Epithelial cell of esophagus (primary cell): ENCODE data around the gene CD151.
A peak's percentile ranks its signal among the peaks of the same experiment; 100 is the strongest.

Experiments
- DNase-seq: peaks from one replicate; pipeline ENCODE4 v3.0.0; 2010; ENCODE audit warnings: low read depth
- H3K4me3 ChIP-seq: 2 replicates; pipeline ENCODE4 v1.5.1; 2011; ENCODE audit warnings: mild to moderate bottlenecking, low read length, control low read depth
- TF ChIP-seq, protein P1 (sequence below): IDR thresholded peaks from 2 replicates; pipeline ENCODE4 v1.5.1; 2011; ENCODE audit warnings: low read depth, mild to moderate bottlenecking, low read length, control low read depth, inconsistent platforms; ENCODE audit not compliant: insufficient read depth; ENCODE audit errors: missing control alignments

The CD151 gene

GRCh38 chr11:798093-798713, 34.5 kb upstream of the CD151 start, which contains the start of gene SLC25A22:
SLC25A22 (minus strand) TSS chr11:798281; CDS start chr11:795006, 3,275 bp downstream.
- TF ChIP-seq, protein P1, sequence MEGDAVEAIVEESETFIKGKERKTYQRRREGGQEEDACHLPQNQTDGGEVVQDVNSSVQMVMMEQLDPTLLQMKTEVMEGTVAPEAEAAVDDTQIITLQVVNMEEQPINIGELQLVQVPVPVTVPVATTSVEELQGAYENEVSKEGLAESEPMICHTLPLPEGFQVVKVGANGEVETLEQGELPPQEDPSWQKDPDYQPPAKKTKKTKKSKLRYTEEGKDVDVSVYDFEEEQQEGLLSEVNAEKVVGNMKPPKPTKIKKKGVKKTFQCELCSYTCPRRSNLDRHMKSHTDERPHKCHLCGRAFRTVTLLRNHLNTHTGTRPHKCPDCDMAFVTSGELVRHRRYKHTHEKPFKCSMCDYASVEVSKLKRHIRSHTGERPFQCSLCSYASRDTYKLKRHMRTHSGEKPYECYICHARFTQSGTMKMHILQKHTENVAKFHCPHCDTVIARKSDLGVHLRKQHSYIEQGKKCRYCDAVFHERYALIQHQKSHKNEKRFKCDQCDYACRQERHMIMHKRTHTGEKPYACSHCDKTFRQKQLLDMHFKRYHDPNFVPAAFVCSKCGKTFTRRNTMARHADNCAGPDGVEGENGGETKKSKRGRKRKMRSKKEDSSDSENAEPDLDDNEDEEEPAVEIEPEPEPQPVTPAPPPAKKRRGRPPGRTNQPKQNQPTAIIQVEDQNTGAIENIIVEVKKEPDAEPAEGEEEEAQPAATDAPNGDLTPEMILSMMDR, result peak; percentile 44
- DNase-seq, result peak; percentile 87
- H3K4me3 ChIP-seq, result peak within 1 kb of the TSS; percentile 80

DNA sequence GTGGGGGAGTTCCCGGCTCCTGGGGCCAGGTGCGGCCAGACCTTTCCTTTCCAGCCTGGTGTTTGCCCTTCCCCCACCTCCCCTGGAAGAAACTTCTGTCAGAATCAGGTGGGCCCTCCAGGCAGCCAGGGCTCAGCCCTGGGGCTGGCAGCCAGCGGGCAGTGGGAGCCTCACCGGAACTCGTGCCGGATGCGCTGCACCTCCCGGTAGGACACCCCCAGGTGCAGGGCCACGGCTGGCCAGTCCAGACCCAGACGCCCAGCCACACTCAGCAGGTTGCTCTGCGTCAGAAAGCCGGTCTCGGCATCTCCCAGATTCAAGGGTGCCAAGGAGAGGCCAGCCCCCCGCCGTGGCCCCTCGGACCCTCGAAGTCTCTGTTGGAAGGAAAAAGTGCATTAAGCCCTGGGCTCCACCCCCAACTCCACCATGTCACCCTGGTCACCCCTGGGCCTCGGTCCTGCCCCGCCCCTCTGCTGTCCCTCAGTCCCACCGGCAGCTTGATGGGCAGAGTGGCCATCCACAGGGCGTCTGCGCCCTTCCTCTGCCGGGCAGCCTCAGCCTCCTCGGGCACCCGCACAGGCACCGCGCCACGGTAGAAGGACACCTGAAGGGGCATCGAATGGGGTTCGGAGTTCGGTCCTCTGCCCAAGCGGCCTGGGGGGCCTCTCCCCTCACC, 33.0 kb upstream of the CD151 start:
- TF ChIP-seq, protein P1, result no peak
- no peak overlapping the region for H3K4me3 ChIP-seq

GRCh38 chr11:800473-800872, 32.3 kb upstream of the CD151 start:
- no peak overlapping the region for H3K4me3 ChIP-seq
- TF ChIP-seq, protein P1, result no peak
- no peak for DNase-seq

More for the DNA sequence above, 33.0 kb upstream of the CD151 start:
- DNase-seq, result no peak

GRCh38 chr11:801097-801780, 31.5 kb upstream of the CD151 start:
- DNase-seq, result no peak
- H3K4me3 ChIP-seq, result no peak overlapping the region
- TF ChIP-seq, protein P1, result no peak

- DNase-seq, result no peak
- TF ChIP-seq, protein P1, result no peak
- no peak overlapping the region for H3K4me3 ChIP-seq
These were observed 30.6 kb upstream of the CD151 start for GRCh38 chr11:802018-802617.

DNA sequence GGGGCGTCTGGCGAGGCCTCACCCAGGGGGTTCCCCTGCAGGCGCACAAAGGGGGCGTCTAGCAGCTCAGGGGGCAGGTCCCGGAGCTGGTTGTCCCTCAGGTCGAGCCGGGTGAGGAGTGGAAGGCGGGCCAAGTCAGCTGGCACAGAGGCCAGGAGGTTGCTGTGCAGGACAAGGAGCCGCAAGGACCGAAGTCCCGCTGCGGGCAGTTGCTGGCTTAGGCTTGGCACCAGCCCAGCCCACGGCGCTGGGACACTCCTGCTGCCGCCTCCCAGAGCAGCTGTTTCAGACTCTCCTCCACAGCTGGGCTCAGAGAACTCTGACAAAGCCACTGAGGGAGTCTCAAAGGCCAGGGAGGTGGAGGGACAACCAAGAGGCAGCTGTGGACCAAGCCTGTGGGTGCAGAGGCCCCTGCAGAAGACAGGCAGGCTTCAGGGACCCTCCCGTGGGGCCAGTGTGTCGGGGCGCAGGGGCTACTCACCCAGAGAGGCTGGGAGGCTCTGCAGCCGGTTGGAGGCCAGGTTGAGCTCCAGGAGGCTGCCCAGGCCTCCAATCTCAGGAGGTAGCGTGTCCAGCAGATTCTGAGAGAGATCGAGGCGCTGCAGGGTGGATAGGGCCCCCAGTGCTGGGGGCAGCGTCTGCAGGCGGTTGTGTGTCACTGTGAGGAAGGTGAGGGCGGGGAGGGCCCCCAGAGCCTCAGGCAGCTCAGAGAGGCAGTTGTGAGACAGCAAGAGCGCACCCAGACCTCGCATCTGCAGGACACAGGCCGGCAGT, 29.9 kb upstream of the CD151 start:
- TF ChIP-seq, protein P1, result no peak
- H3K4me3 ChIP-seq, result no peak overlapping the region
- no peak for DNase-seq
